Measurements from ENCODE around the gene GATA3.

The GATA3 gene

DNA sequence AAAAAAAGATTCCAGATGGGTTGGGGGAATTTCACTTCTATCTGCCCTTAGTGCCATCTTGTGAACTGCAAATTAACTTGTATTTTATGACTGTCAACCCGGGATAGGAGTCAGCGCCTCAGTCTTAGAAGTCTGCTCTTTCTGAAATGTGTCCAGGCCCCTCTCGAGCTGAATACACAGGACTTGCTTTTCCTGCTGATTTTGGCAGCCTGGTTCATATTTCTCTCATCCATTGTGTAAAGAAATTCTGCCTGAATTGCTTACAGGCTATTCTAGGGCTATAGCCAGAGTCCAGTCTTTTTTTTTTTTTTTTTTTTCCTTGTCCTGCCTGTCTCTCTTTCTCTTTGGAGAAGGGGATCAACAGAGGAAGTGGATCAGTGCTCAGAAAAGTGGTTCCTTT, 24.6 kb downstream of the GATA3 start:
- no peak for TF ChIP-seq JUND (IDR thresholded peaks at IDR 0.05; ENCODE audit: low read depth)
- in situ Hi-C loops (cut with HindIII; ENCODE audit: low pct_unique_long_range_greater_than_20kb, low sequenced_read_pairs) = no loop called here
- DNase-seq (ENCODE audit: low read depth in 1 of 2, low spot score in 1 of 2) = peak in 1 of 2 experiments; percentile 73

- in situ Hi-C loops (cut with HindIII; ENCODE audit: low pct_unique_long_range_greater_than_20kb, low sequenced_read_pairs) = no loop called here
- peak; percentile 84; the same call in 1 of the 2 replicates for TF ChIP-seq JUND (IDR thresholded peaks at IDR 0.05; ENCODE audit: low read depth)
- DNase-seq (ENCODE audit: low read depth in 1 of 2, low spot score in 1 of 2) = peak in 1 of 2 experiments; percentile 94
Observed at GRCh38 chr10:8084799-8085198, 30.3 kb downstream of the GATA3 start.

GRCh38 chr10:8085251-8085650, 30.8 kb downstream of the GATA3 start:
- in situ Hi-C loops (cut with HindIII; ENCODE audit: low pct_unique_long_range_greater_than_20kb, low sequenced_read_pairs) = no loop called here
- DNase-seq (ENCODE audit: low read depth in 1 of 2, low spot score in 1 of 2) = no peak
- TF ChIP-seq JUND (IDR thresholded peaks at IDR 0.05; ENCODE audit: low read depth) = 0 out of 2 replicates have a peak, but pooled peaks have one; percentile 2

GRCh38 chr10:8086315-8086714, 31.8 kb downstream of the GATA3 start:
- TF ChIP-seq JUND (IDR thresholded peaks at IDR 0.05; ENCODE audit: low read depth) = no peak
- in situ Hi-C loops (cut with HindIII; ENCODE audit: low pct_unique_long_range_greater_than_20kb, low sequenced_read_pairs) = no loop called here

GRCh38 chr10:8088504-8088903, 34.0 kb downstream of the GATA3 start:
- no peak for TF ChIP-seq JUND (IDR thresholded peaks at IDR 0.05; ENCODE audit: low read depth)
- no peak for DNase-seq (ENCODE audit: low read depth in 1 of 2, low spot score in 1 of 2)
- in situ Hi-C loops (cut with HindIII; ENCODE audit: low pct_unique_long_range_greater_than_20kb, low sequenced_read_pairs) = no loop called here

More at GRCh38 chr10:8086315-8086714, 31.8 kb downstream of the GATA3 start:
- DNase-seq (ENCODE audit: low read depth in 1 of 2, low spot score in 1 of 2) = no peak

GRCh38 chr10:8092428-8092827, 37.9 kb downstream of the GATA3 start:
- in situ Hi-C loops (cut with HindIII; ENCODE audit: low pct_unique_long_range_greater_than_20kb, low sequenced_read_pairs) = no loop called here
- no peak for DNase-seq (ENCODE audit: low read depth in 1 of 2, low spot score in 1 of 2)
- no peak for TF ChIP-seq JUND (IDR thresholded peaks at IDR 0.05; ENCODE audit: low read depth)

DNA sequence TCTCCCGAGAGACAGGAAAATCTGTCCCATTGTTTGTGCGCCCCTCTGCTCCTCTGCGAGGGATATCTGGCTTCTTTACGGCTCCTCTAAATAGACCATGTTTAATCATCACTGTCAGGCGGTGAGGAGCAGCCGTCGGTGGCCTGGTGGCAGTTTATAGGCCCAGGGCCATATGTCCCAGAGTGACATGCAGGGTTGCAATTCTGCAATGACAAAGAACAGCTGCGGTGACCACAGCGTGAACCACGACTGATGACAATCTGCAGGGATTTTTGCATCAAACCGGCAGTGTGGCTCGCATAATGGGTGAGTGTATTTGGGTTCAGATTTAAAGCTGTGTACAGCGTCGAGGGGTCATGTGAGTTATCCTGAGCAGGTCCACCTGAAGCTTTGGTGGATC, 41.5 kb downstream of the GATA3 start:
- in situ Hi-C loops (cut with HindIII; ENCODE audit: low pct_unique_long_range_greater_than_20kb, low sequenced_read_pairs) = no loop called here
- no peak for DNase-seq (ENCODE audit: low read depth in 1 of 2, low spot score in 1 of 2)
- TF ChIP-seq JUND (IDR thresholded peaks at IDR 0.05; ENCODE audit: low read depth) = no peak

DNA sequence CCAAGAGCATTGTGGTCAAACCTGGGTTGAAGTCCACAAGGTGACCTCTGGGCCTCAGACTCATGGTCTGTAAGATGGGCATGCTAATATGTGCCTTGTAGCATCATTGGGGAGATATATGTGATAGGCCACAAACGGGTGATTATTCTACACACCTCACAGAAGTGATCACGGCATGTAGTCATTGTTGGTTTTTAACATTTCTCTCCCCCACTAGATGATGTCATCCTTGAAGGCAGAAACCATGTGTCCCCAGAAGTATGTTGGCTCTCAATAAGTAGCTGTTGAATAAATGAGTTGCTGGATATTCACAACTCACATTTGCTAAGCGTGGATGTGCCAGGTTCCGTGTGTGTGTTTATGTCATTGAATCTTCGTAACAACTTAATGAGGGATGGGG, 42.4 kb downstream of the GATA3 start:
- in situ Hi-C loops (cut with HindIII; ENCODE audit: low pct_unique_long_range_greater_than_20kb, low sequenced_read_pairs) = no loop called here
- TF ChIP-seq JUND (IDR thresholded peaks at IDR 0.05; ENCODE audit: low read depth) = no peak
- no peak for DNase-seq (ENCODE audit: low read depth in 1 of 2, low spot score in 1 of 2)

DNA sequence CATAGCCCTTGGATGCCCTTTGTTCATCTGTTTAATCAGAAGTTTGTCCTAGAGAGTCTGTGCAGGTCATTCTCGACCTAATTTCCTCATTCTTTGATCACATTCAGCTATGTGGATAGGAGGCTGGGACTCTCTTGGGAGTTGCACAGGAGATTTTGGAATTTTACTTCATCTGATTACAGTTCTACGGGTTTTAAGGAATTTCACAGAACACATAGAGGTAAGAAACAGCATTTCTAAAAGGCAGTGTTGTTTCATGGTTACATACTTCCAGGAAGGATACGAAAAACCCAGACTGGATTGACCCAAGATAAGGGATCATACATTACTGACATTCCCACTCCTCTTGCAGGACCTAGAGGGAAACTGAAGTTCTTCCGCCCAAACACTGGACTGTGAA, 45.9 kb downstream of the GATA3 start:
- no peak for TF ChIP-seq JUND (IDR thresholded peaks at IDR 0.05; ENCODE audit: low read depth)
- DNase-seq (ENCODE audit: low read depth in 1 of 2, low spot score in 1 of 2) = no peak
- in situ Hi-C loops (cut with HindIII; ENCODE audit: low pct_unique_long_range_greater_than_20kb, low sequenced_read_pairs) = no loop called here

- DNase-seq (ENCODE audit: low read depth in 1 of 2, low spot score in 1 of 2) = no peak
- in situ Hi-C loops (cut with HindIII; ENCODE audit: low pct_unique_long_range_greater_than_20kb, low sequenced_read_pairs) = no loop called here
- no peak for TF ChIP-seq JUND (IDR thresholded peaks at IDR 0.05; ENCODE audit: low read depth)
Observed at GRCh38 chr10:8102708-8103401, 48.4 kb downstream of the GATA3 start.

DNA sequence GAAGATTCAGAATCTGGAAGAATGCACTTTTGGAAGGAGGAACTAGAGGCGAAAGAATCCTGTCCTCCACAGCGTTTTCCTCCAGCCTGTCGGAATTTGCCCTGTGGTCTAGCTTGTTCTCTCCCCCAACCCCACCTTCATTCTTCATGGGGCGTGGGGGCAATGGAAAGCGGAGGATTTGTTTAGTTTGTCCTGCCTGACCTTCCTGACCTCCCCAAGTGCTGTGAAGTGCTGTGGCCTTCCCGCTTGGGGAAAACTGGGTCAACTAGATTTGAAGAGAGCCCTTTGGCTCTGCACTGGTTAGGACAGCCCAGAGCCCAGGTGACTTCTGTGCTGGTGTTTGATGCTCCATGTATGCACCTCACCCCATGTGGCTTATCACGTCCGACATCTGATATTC, 49.1 kb downstream of the GATA3 start:
- in situ Hi-C loops (cut with HindIII; ENCODE audit: low pct_unique_long_range_greater_than_20kb, low sequenced_read_pairs) = no loop called here
- TF ChIP-seq JUND (IDR thresholded peaks at IDR 0.05; ENCODE audit: low read depth) = no peak
- DNase-seq (ENCODE audit: low read depth in 1 of 2, low spot score in 1 of 2) = no peak

- TF ChIP-seq JUND (IDR thresholded peaks at IDR 0.05; ENCODE audit: low read depth) = no peak
- DNase-seq (ENCODE audit: low read depth in 1 of 2, low spot score in 1 of 2) = no peak
- in situ Hi-C loops (cut with HindIII; ENCODE audit: low pct_unique_long_range_greater_than_20kb, low sequenced_read_pairs) = no loop called here
Observed at GRCh38 chr10:8104005-8104404, 49.5 kb downstream of the GATA3 start.

DNA sequence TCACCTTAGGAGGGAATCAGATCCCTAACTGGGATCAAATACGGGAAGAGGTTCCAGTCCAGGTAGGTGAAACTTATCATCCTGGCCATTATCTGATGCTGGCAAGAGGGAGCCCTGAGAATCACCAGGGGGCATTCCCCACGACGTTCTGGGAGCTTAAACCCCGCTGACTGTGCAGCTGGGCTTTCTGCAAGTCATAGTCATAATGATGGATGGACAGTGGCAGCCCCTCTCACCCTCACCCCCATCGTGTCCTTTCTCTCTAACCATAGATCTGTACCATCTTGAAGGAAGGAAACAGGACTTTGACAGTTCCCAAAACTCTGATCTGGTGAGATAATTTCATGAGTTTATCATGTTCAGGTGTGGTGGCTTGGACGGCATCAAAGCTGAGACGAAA, 50.2 kb downstream of the GATA3 start:
- in situ Hi-C loops (cut with HindIII; ENCODE audit: low pct_unique_long_range_greater_than_20kb, low sequenced_read_pairs) = no loop called here
- DNase-seq (ENCODE audit: low read depth in 1 of 2, low spot score in 1 of 2) = no peak
- no peak for TF ChIP-seq JUND (IDR thresholded peaks at IDR 0.05; ENCODE audit: low read depth)

DNA sequence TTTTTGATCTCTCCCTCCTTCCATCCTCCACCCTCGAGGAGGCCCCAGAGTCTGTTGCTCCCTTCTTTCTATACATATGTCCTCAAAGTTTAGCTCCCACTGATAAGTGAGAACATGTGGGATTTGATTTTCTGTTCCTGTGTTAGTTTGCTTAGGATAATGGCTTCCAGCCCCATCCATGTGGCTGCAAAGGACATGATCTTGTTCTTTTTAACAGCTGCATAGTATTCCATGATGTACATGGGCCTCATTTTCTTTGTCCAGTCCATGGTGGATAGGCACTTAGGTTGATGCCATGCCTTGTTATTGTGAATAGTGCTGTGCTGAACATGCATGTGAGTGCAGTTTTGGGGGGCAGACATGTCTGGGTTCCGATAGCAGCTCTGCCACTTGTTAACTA, 51.4 kb downstream of the GATA3 start:
- in situ Hi-C loops (cut with HindIII; ENCODE audit: low pct_unique_long_range_greater_than_20kb, low sequenced_read_pairs) = no loop called here
- TF ChIP-seq JUND (IDR thresholded peaks at IDR 0.05; ENCODE audit: low read depth) = no peak
- no peak for DNase-seq (ENCODE audit: low read depth in 1 of 2, low spot score in 1 of 2)
